Right lobe of liver (tissue), 4 donors: ENCODE results near the gene COL5A1.

Experiments used
- CTCF ChIP-seq, 4 donors: fragments of 200-600 bp in 3 of 4; fragments of 450-650 bp in 1 of 4; IDR thresholded peaks; one replicate each; pipeline versions ENCODE4 v1.5.1 to v1.8.0; 2016 to 2022; ENCODE audit warnings: antibody characterized with exemption in 4 of 4, mild to moderate bottlenecking in 2 of 4
- POLR2A ChIP-seq: fragments of 450-650 bp; IDR thresholded peaks from one replicate; pipeline ENCODE4 v1.6.1; 2017; ENCODE audit warnings: antibody characterized with exemption, mild to moderate bottlenecking
- donor health status: DM: no; HTN: no; CAD: no.
- donor health status: DM: no; HTN: no; CAD: no.
- donor health status: DM: no; HTN: yes; CAD: no.

GRCh38 chr9:134663753-134664415 lies 22.3 kb downstream of the COL5A1 start:
- TF ChIP-seq POLR2A (no peak), CTCF (IDR thresholded peaks at IDR 0.05) (no peak)
